PC-9 (cell line): ENCODE results near the gene PROB1.

Source experiments
- EZH2 ChIP-seq: fragments of 200-600 bp; sonication (generic); IDR thresholded peaks from 2 replicates; pipeline ENCODE4 v1.8.0; 2017; ENCODE audit warnings: antibody characterized with exemption, low read depth
- TF ChIP-seq, protein P1 (sequence below): fragments of 200-600 bp; sonication (generic); conservative IDR thresholded peaks from 2 replicates; pipeline ENCODE4 v1.6.1; 2017; ENCODE audit warnings: mixed run types, antibody characterized with exemption, mild to moderate bottlenecking, moderate library complexity

DNA sequence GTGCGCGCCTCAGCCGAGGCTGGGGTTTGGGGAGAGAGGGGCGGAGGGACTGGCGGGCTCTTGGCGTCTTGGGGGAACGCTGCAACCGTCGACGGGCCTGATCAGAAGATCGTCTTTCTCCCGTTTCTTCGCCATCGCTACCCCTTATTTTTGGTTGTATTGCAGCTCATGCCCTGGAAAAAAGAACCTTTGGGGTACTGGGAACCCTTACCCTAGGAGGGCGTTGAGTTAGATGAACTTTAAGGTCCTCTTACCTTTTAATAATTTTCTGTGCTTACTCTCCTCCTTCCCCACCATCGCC, 52.5 kb downstream of the PROB1 start:
- TF ChIP-seq, protein P1, sequence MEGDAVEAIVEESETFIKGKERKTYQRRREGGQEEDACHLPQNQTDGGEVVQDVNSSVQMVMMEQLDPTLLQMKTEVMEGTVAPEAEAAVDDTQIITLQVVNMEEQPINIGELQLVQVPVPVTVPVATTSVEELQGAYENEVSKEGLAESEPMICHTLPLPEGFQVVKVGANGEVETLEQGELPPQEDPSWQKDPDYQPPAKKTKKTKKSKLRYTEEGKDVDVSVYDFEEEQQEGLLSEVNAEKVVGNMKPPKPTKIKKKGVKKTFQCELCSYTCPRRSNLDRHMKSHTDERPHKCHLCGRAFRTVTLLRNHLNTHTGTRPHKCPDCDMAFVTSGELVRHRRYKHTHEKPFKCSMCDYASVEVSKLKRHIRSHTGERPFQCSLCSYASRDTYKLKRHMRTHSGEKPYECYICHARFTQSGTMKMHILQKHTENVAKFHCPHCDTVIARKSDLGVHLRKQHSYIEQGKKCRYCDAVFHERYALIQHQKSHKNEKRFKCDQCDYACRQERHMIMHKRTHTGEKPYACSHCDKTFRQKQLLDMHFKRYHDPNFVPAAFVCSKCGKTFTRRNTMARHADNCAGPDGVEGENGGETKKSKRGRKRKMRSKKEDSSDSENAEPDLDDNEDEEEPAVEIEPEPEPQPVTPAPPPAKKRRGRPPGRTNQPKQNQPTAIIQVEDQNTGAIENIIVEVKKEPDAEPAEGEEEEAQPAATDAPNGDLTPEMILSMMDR = no peak
- TF ChIP-seq EZH2 = no peak
